ENCODE measurements around the gene GJA10. TPM values are rescaled to one million over a fixed set of nuclear protein-coding genes. Genes with fewer than 3 reads are reported as not detected.

GJA10 gene
- total RNA-seq, 1 experiment from 2014 or later: not detected

GRCh38 chr6:89921197-89921596 lies 26.9 kb downstream of the GJA10 start:
- TF ChIP-seq CTCF (IDR thresholded peaks at IDR 0.05; ENCODE audit: unreplicated experiment): no peak
- intact Hi-C loops (cut with micrococcal nuclease): loop anchor here (1.0 kb wide), 1 partner anchor 102 kb away; the partner anchor contains the start of gene MDN1
- POLR2A ChIA-PET: no interaction called here
- no peak for DNase-seq (ENCODE audit: unreplicated experiment)
- H3K4me3 Mint-ChIP-seq (ENCODE audit: unreplicated experiment): no peak overlapping the region
- no peaks in the 10 kb centered on the region for H3K27me3 Mint-ChIP-seq (ENCODE audit: insufficient read depth, unreplicated experiment)
- peaks cover 7% of the 10 kb centered on the region for H3K9me3 Mint-ChIP-seq (ENCODE audit: unreplicated experiment)
- no peaks in the 10 kb centered on the region for H3K36me3 Mint-ChIP-seq (ENCODE audit: insufficient read depth, unreplicated experiment)
- BruUV-seq (replicated peaks): no TSS peak
- H3K27ac Mint-ChIP-seq (ENCODE audit: low read depth, unreplicated experiment): no peak overlapping the region
- CTCF ChIA-PET: interaction anchor here (1.1 kb wide), 1 partner anchor 19 kb away, joined by 5 read pairs; no protein-coding TSS in a partner anchor
- peaks cover 14% of the 10 kb centered on the region for H3K4me1 Mint-ChIP-seq (ENCODE audit: insufficient read depth, unreplicated experiment)

GRCh38 chr6:89921691-89922090 lies 27.4 kb downstream of the GJA10 start:
- peak; percentile 70 for DNase-seq (ENCODE audit: unreplicated experiment)
- Mint-ChIP-seq H3K4me3 (ENCODE audit: unreplicated experiment) (no peak overlapping the region), H3K27ac (ENCODE audit: low read depth, unreplicated experiment) (no peak overlapping the region), H3K27me3 (ENCODE audit: insufficient read depth, unreplicated experiment) (no peaks in the 10 kb centered on the region), H3K36me3 (ENCODE audit: insufficient read depth, unreplicated experiment) (no peaks in the 10 kb centered on the region), H3K4me1 (ENCODE audit: insufficient read depth, unreplicated experiment) (peaks cover 14% of the 10 kb centered on the region), H3K9me3 (ENCODE audit: unreplicated experiment) (peaks cover 2% of the 10 kb centered on the region)
- intact Hi-C loops (cut with micrococcal nuclease): loop anchor here (1.0 kb wide), 1 partner anchor 102 kb away; the partner anchor contains the start of gene MDN1
- BruUV-seq (replicated peaks): no TSS peak
- ChIA-PET POLR2A (no interaction called here), CTCF (interaction anchor here (1.1 kb wide), 1 partner anchor 19 kb away, joined by 5 read pairs; no protein-coding TSS in a partner anchor)
- no peak for TF ChIP-seq CTCF (IDR thresholded peaks at IDR 0.05; ENCODE audit: unreplicated experiment)

DNA sequence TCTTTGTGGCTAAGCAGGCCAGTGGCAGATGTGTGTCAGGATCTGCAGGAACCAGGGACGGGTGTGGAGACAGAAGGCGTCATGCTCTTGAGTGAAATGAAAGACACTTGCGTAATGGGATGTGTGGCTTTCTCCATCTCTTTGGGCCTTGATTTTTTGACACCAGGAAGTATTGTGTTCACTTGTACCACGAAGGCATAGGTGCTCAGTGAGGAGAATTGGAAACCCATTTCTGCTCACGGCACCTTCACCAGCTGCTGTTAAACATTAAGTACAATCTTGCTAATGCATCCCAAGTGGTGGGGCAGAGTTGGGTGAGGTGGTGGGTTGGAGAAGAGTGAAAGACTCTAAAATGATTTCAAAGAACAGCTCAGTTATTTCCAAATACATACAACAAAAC lies 30.0 kb downstream of the GJA10 start:
- BruUV-seq (replicated peaks): no TSS peak
- TF ChIP-seq CTCF (IDR thresholded peaks at IDR 0.05; ENCODE audit: unreplicated experiment): no peak
- no peak for DNase-seq (ENCODE audit: unreplicated experiment)
- H3K4me3 Mint-ChIP-seq (ENCODE audit: unreplicated experiment): no peak overlapping the region
- H3K9me3 Mint-ChIP-seq (ENCODE audit: unreplicated experiment): no peaks in the 10 kb centered on the region
- no peak overlapping the region for H3K27ac Mint-ChIP-seq (ENCODE audit: low read depth, unreplicated experiment)
- POLR2A ChIA-PET: no interaction called here
- no peaks in the 10 kb centered on the region for H3K27me3 Mint-ChIP-seq (ENCODE audit: insufficient read depth, unreplicated experiment)
- intact Hi-C loops (cut with micrococcal nuclease): no loop called here
- CTCF ChIA-PET: interaction anchor here (2.1 kb wide), 1 partner anchor 17 kb away, joined by 16 read pairs; no protein-coding TSS in a partner anchor
- peaks cover 27% of the 10 kb centered on the region for H3K4me1 Mint-ChIP-seq (ENCODE audit: insufficient read depth, unreplicated experiment)
- no peaks in the 10 kb centered on the region for H3K36me3 Mint-ChIP-seq (ENCODE audit: insufficient read depth, unreplicated experiment)

- Mint-ChIP-seq H3K4me1 (ENCODE audit: insufficient read depth, unreplicated experiment) (peaks cover 32% of the 10 kb centered on the region), H3K27ac (ENCODE audit: low read depth, unreplicated experiment) (no peak overlapping the region), H3K9me3 (ENCODE audit: unreplicated experiment) (no peaks in the 10 kb centered on the region), H3K27me3 (ENCODE audit: insufficient read depth, unreplicated experiment) (no peaks in the 10 kb centered on the region), H3K4me3 (ENCODE audit: unreplicated experiment) (no peak overlapping the region), H3K36me3 (ENCODE audit: insufficient read depth, unreplicated experiment) (no peaks in the 10 kb centered on the region)
- ChIA-PET CTCF (no interaction called here), POLR2A (no interaction called here)
- intact Hi-C loops (cut with micrococcal nuclease): no loop called here
- DNase-seq (ENCODE audit: unreplicated experiment): peak; percentile 76
- BruUV-seq (replicated peaks): no TSS peak
- no peak for TF ChIP-seq CTCF (IDR thresholded peaks at IDR 0.05; ENCODE audit: unreplicated experiment)
These were observed 31.6 kb downstream of the GJA10 start for GRCh38 chr6:89925826-89926225.
